HG03280 (cell line): ENCODE measurements around the gene ZBTB7C.

ENCODE experiments used
- ATAC-seq: cut with Tn5 transposase; IDR thresholded peaks from one replicate; pipeline ENCODE4 v1.9.1; 2021; ENCODE audit warnings: mild to moderate bottlenecking, moderate library complexity; ENCODE audit not compliant: unreplicated experiment

Gene ZBTB7C

GRCh38 chr18:48051945-48052840 lies 357.0 kb downstream of the ZBTB7C start:
- ATAC-seq, result no peak

DNA sequence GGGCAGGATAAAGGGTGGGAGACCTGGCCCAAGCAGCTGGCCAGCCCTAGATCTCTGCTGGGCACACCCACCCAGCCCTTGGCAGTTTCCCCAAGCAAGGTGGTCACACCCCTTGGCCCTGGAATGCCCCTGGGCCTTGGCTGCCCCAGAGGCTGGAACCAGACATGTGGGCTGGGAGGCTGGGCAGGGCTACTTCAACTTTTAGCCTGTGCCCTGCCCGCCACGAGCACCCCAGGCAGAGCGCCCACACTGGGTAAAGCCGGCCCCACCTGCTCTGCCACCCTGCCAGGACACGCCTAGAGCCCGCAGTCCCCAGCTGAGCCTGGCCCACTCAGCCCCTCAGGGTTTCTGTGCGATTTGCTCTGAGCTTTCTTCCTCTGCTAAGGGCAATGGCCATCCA lies 359.0 kb downstream of the ZBTB7C start:
- ATAC-seq, result no peak

GRCh38 chr18:48049757-48050156 lies 359.4 kb downstream of the ZBTB7C start:
- ATAC-seq, result no peak

DNA sequence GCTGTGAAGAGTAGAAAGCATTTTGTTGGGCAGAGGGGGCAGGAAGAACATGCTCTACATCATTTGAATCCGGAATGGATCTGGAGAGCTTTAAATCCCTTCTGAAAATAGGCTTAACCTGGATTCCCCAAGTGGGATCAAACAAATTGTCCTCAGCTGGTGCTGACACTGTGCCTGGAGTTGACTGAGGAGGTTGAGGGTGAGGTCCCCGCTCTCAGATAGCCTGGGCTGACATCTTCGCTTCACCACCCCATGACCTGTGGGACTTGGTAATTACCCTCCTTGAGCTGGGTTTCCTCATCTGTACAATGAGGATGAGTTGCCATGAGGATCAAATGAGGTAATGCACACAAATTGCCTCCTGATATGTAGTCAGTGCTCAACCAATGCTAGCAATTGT lies 360.9 kb downstream of the ZBTB7C start:
- no peak for ATAC-seq

DNA sequence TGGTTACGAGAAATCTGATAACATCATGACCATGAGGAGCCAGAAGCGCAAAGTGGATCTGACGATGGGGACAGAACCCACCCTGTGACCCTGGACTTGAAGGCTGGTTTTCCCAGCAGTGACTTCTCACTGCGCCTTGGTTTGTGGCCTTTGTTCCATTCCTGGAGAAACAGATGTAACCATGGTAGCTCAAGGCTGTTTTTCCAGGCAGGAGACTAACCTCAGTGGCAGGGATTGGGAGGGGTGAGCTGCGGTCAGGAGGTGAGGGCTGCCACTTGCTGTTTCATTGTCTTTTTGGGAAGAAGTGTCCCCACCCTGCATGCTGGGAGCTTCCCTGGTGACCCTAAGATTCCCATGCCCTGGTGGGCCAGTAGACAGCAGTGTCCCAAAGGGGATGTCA lies 362.3 kb downstream of the ZBTB7C start:
- ATAC-seq, result no peak

- no peak for ATAC-seq
Observed at GRCh38 chr18:48045744-48046143, 363.4 kb downstream of the ZBTB7C start.

DNA sequence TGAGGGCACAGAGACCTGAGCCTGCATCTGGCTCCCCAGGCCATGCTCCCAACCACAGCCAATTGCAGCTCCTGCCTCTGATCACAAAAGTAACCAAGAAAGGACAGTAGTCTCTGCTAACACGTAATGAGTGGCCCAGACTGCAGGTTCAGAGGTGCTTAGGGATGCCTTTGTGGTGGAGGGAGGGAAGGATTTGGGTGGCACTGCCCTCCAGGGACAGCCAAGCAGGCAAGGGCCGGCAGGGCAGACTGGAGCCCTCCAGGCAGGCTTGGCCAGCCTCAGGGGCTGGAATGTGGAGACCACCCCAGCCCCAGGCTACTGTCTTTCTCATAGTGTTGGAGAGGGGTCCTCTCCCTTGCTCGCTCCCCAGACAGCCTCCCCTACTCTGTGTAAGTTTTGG lies 364.2 kb downstream of the ZBTB7C start:
- ATAC-seq, result no peak

GRCh38 chr18:48043166-48043565 lies 366.0 kb downstream of the ZBTB7C start:
- ATAC-seq, result no peak

- ATAC-seq, result no peak
Observed at GRCh38 chr18:48042431-48042830, 366.8 kb downstream of the ZBTB7C start.

GRCh38 chr18:48040457-48041110 lies 368.6 kb downstream of the ZBTB7C start:
- no peak for ATAC-seq

GRCh38 chr18:48039769-48040215 lies 369.4 kb downstream of the ZBTB7C start:
- no peak for ATAC-seq

DNA sequence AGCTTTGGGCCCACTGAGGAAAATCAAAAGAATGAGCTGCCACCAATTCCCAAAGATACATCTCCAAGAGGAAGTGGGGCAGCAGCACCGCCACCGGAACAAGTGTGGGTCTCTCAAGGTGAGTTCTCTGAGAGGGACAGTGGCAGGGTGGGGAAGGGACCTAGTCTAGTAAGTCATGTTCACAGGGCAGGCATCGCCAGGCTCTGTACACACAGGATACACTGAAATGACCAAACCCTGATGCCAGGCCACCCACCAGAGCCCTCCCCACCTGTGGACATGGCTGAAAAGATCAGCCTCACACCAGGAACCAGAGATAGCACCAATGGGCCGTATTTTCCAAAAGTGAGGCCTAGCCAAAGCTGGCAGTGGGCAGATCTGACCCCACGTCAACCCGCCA lies 370.5 kb downstream of the ZBTB7C start:
- no peak for ATAC-seq

DNA sequence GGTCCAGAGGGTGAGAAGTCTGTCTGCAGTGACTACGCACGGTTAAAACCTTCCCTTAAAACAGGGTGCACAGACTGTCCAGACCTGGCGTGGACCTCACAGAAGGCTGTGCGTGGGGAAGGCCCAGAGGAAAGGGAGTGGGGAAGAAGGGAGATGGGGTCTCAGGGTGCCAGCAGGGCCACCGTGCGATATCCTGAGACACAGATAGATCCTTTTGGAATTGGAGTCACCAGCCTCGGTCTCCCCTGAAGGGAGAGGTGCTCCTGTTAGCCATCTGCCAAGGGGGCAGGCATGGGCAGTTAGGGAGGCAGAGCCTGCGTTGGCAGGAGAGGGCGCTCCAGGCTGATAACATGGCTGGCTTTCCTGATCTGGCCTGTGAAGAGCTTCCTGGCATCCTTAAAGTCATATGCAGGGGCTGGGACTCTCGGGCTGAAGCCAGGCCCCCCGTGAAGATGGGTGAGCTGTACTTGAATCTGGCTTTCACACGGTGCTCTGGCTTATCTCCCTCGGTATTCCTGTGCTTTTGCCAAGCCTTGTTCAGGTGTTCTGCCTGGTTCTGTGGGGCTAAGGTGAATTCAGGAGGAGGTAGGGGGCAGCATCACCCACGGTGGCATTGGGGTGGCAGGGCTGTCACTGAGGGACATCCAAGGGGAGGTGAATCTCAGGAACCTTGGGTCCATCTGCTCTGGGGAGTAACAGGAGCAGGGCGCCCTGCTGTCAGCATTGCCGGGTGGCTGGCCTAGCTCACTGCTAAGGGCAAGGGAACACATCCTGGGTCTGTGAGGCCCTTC lies 371.5 kb downstream of the ZBTB7C start:
- no peak for ATAC-seq

DNA sequence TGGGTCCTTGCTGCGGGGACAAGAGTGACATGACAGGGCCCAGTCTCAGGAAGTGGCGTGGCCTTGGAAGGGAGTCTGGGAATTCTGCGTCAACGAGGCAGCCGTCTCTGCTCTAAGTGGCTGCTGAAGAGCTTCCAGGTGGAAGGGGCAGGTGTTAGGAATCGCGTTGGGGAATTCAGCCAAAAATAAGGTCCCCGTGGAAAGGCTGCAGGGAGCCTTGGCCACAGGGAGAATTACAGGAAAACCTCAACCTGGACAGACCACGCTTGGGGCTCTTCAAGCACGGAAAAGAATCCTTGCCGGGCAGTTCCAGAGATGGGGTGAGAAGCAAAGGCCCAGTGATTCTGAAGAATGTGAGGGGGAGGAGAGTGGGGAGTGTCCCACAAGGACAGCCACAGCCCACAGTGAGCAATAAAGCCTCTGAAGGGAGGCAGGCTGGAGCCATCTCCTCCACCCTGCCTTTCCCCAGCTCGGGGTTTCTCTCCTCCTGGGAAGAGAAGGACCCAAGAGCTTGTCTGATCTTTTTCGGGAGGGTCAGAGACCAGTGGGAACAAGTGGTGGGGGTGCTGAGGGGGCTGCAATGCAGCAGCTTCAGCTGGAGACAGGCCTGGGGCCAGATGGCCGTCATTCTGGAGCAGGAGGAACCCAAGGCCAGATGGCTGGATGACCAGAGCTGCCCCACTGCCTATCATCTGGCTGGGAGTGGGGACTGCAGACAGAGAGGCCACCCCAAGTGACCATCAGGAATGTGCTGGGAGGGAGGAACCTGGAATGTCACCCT lies 372.4 kb downstream of the ZBTB7C start:
- no peak for ATAC-seq

- no peak for ATAC-seq
Observed at GRCh38 chr18:48036226-48036625, 373.0 kb downstream of the ZBTB7C start.

DNA sequence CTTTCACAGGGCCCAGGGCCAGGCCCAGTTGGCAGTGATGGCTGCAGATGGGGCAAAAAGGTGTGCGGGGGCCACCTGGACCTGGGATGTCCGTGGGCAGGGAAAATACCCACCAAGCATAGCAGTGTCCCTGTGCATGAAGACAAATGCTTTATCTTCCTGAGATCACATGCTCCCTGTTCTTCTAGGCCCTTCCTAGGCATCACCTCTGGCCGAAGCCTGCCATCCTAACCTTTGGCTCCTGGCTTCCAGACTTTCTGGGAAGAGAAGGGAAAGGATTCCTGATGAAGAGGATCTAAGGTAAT lies 373.7 kb downstream of the ZBTB7C start:
- ATAC-seq, result no peak

DNA sequence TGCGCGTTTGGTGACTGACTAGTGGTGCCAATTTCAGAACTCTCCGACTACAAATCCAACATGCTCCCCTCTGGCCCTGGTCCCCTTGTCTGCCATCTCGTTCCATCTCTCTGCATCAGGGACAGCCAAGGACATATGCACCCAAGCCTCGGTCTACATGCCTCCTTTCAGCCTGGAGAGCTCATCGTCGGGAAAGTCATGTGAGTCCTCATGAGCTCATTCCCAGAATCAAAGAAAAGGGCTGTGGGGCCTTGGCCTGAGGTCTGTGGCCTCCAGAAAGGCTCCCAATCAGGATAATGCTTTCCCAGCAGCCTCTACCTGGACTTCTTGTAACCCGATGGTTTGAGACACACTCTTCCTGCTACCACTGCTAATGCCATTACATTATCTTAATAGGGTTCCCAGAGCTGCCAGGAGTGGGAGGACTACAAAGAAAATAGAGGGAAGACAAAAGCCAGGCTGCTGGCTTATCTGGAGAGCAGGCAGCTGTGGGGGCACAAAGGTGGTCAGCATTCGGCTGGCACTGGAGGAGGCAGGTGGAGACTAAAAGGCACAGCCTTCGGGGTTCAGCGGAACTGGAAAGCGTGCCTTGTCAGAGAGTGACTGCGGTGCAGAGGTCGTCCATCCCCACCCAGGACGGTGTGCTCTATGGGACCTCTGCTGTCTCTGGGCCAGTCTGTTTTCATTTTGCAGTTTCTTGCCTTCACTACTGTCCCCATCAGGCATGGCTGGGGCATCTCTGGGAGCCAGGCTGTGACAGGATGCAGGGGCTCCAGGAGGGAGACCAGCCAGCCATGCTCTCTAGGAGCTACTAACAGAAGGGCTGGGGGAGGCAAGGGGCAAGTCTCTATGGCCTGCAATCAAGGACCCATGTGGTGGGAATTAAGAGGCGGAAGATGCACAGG lies 374.3 kb downstream of the ZBTB7C start:
- ATAC-seq, result no peak

DNA sequence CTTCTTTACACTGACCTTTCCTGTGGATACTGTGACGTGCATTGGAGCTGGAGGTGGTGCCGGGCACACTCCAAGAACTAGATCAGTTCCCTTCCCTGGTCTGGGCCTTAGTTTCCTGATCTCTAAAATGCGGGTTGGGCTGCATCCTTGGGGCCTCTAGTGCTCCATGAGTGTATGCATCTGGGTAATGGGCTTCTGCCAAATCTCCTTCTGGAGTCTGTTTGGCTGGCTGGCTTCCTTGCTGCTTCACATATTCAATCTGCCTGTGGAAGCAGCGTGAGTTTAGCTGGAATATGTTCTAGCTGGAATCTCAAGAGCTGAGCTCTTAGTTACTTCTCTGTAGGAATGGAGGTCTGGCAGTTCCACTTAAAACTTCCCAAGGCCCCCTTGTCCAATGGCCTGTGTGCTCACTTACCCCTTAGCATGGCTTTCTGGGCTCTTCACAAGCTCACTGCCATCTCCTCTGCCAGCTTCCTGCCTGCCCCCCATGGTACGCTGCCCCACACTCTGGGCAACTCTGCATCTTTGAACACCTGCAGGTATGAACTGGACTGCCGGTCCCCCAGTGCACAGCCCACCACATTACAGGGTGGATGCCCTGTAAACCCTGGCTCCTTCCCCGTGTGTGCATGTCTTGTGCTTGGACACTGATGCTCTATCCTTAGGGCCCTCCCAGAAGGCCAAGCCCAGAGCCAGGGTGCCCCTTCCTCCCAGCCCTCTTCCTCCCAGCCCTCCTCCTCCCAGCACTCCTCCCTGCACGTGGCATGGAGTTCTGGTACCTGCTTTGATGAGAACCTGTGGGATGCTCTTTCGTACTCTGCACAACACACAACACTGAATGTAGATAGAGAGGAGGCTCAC lies 375.2 kb downstream of the ZBTB7C start:
- ATAC-seq, result no peak
